Measurements from ENCODE around the gene ELP1. TPM values are rescaled to one million over a fixed set of nuclear protein-coding genes. Genes with fewer than 3 reads are reported as not detected.
"Not testable (repeated sequence)": the region's sequence is repeated elsewhere in the genome, so short reads cannot be mapped to it uniquely, and the experiment has no call there.

The ELP1 gene, protein sequence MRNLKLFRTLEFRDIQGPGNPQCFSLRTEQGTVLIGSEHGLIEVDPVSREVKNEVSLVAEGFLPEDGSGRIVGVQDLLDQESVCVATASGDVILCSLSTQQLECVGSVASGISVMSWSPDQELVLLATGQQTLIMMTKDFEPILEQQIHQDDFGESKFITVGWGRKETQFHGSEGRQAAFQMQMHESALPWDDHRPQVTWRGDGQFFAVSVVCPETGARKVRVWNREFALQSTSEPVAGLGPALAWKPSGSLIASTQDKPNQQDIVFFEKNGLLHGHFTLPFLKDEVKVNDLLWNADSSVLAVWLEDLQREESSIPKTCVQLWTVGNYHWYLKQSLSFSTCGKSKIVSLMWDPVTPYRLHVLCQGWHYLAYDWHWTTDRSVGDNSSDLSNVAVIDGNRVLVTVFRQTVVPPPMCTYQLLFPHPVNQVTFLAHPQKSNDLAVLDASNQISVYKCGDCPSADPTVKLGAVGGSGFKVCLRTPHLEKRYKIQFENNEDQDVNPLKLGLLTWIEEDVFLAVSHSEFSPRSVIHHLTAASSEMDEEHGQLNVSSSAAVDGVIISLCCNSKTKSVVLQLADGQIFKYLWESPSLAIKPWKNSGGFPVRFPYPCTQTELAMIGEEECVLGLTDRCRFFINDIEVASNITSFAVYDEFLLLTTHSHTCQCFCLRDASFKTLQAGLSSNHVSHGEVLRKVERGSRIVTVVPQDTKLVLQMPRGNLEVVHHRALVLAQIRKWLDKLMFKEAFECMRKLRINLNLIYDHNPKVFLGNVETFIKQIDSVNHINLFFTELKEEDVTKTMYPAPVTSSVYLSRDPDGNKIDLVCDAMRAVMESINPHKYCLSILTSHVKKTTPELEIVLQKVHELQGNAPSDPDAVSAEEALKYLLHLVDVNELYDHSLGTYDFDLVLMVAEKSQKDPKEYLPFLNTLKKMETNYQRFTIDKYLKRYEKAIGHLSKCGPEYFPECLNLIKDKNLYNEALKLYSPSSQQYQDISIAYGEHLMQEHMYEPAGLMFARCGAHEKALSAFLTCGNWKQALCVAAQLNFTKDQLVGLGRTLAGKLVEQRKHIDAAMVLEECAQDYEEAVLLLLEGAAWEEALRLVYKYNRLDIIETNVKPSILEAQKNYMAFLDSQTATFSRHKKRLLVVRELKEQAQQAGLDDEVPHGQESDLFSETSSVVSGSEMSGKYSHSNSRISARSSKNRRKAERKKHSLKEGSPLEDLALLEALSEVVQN (N-terminal part only)
- total RNA-seq, result 20.7 TPM
- long read RNA-seq, full-length matches to known transcripts, result 28 of 46 reads
- long read RNA-seq, partial matches to known transcripts, result 11 of 46 reads
- long read RNA-seq, other reads (novel, unspliced or antisense), result 7 of 46 reads

DNA sequence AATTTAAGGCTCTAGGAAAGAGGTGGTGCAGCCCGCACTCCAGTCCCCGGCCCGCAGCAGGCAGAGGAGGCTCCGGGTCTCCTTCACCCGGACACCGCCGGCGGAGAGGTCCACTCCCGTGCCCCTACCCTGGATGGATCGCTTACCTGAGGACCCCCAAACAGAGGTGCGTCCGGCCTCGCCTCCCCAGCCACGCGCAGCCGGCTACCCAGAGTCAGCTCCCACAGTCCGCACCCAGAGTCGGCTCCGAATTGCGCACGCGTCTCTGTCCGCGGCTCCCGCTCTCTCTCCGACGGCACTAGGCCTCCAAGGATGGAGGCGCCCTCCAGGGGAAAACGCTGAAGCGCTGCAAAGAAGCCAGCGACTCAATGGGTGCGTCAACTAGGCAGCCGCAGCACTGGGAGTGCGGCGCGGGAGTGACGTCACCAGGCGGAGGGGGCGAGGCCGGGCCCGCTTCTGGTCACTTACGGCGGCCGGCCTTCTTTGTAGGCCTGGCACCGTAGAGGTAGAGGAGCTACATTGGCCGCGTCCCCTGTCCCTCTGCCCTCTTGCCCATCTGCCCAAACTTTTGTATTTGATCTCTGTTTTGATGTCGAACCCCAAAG is at the start of gene ELP1:
Gene ELP1 (minus strand): TSS at position 407 of the 605 bp plus-strand sequence. CDS start 2,978 bp downstream, outside the sequence.
- ATAC-seq (peak; percentile 93), DNase-seq (peak; percentile 96)
- intact Hi-C loops (cut with micrococcal nuclease), result no loop called here

DNA sequence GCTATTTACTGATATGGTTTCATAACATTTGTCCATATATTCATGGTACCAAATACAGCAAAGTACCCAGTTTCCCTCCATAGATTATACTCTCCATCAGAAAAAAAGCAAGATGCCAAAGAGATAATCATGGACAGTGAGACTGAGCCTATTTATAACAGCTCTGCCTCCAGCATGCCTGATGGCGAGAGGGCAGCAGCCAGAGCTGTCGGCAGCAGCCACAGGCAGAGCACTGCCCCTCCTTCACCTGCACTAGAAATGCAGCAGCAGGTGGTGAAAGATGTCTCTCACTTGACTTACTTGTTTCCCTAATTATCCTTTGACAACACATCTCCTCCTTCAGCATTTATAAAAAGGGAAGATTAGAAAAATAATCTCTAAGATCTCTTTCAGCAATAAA is 47.0 kb upstream of the ELP1 start:
- intact Hi-C loops (cut with micrococcal nuclease), result no loop called here
- peak; percentile 48 for DNase-seq
- ATAC-seq, result peak; percentile 87

DNA sequence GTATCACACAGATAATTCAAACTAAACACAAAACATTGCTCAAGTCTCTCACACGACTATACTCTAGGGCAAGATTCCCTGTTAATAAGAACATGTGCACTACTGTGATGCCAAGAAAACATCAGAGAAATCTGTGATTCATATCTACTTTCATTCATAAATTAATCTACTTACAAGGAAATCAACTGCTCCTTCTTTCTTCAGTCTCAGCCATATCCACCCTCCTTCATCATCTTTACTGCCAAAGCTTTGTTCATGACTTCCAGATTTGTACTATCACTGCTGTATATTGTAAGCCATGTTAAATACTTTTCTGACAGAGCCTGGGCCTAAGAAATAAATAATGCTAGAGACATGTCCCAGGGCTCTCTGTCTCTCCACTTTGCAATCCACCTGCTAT is 44.3 kb upstream of the ELP1 start:
- DNase-seq (no peak), ATAC-seq (no peak)
- intact Hi-C loops (cut with micrococcal nuclease), result no loop called here

DNA sequence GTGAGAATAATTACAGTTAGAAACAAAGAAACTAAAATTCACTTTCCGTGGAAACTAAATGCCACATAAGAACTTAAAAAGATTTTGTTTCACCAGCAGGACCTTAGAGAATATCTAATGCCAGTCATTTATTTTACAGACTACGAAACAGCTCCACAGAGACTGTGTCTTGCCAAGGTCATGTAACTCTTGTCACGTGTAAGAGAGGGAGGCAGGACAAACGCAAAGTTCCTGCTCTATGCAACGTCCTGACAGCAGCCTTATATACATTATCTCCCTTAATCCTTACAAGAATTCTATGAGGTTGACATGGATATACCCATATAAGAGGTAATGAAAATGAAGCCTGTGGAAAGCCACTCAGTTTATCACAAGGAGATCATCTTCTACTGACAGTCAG is 40.0 kb upstream of the ELP1 start:
- DNase-seq, result no peak
- peak; percentile 80 for ATAC-seq
- intact Hi-C loops (cut with micrococcal nuclease), result no loop called here

- DNase-seq (no peak), ATAC-seq (peak; percentile 60)
- intact Hi-C loops (cut with micrococcal nuclease), result no loop called here
These were observed 38.8 kb upstream of the ELP1 start for GRCh38 chr9:108972626-108973209.

DNA sequence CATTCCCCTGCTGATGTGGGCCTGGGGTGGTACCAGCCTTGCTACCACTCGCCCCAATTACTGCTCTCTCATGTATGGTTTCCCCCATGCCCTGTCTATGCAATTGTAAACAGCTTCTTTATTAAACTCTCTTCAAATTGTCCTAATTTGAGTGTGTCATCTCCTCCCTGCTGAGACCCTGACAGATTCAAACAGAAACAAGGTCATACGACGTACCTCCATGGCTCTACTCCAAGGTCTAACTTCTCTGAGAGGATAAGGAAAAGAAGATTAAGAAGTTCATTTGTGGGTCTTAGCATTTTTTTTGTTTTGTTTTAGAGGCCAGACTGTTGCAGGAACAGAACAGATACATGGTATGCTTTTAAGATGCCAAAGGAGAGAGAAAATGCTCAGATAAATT is 38.3 kb upstream of the ELP1 start:
- DNase-seq (no peak), ATAC-seq (no peak)
- intact Hi-C loops (cut with micrococcal nuclease), result no loop called here

DNA sequence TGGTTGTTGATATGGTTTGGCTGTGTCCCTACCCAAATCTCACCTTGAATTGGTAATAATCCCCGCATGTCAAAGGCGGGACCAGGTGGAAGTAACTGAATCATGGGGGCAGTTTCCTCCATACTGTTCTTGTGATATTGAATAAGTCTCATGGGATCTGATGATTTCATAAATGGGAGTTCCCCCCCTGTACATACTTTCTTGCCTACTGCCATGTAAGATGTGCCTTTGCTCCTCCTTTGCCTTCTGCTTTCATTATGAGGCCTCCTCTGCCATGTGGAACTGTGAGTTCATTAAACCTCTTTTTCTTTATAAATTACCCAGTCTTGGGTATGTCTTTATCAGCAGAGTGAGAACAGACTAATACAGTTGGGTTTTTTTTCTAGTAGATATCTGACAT is 37.5 kb upstream of the ELP1 start:
- ATAC-seq; intact Hi-C loops (cut with micrococcal nuclease): not testable (repeated sequence)

DNA sequence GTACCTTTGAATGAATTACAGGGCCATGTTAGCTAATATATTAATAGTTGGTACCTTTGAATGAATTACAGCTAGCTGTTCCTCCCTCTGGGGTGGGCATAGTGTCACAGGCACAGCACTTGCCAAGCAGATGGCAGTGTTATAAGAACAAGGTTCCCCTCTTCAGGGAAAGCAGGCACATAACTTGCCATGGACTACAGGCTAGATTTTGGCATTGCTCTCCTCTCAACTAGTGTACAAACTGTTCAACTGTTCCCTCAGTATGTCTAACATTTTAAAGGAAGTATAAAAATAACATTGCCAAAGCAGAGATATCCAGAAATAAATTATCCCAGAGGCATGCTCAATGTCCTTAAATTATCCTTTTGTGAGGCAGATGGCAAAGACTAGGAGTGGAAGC is 34.0 kb upstream of the ELP1 start:
- ATAC-seq (peak; percentile 89), DNase-seq (peak; percentile 51)
- intact Hi-C loops (cut with micrococcal nuclease), result no loop called here

More for the DNA sequence above, 37.5 kb upstream of the ELP1 start:
- not testable (repeated sequence) for DNase-seq

DNA sequence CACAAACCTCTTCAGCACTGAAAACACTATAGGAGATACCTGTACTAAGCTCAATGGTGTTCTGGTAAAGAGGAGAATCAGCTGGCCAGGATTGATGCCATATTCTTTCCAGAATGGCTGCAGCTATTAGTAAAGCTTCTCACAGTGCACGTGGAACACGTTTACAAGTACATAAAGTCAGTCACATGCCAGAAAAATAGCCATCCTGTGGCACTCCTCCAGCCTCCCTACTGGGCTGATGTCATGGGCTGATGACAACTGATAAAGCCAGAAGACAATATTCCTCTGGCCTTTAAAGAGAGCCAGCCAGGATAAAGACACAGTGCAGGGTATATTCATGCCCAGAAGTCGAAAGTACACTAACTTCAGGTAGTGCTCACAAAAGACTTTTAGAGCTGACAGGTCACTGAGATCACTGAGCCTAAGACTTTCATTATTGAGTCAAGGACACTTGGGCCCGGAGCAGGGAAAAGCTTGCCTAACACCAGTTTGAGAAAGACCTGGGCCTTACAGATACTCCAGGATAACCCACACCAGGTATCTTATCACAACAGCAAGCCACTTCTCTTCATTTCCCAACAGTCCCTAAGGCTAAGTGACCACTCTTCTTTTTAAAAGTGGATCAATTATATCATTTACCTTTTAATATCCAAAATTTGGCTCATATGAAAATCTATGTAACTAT is 29.7 kb upstream of the ELP1 start:
- ATAC-seq (peak; percentile 56), DNase-seq (peak; percentile 46)
- intact Hi-C loops (cut with micrococcal nuclease), result no loop called here

DNA sequence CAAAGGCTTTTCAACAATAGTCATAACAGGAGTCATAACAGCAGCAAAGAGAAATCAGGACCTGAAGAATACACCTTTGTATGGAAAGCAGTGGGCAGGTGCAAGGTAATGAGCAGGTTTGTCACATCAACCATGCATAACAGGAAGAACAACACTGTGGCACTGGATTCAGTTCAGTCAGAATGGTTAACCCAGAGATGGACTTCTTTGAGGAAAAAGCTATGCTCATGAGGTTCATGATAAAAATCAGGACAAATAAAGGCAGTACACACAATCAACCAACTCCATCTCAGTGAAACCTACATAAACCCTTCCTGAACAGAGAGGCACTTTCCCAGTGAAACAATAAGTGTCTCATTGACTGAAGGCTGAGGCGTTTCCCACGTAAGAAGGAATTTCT is 27.2 kb upstream of the ELP1 start:
- intact Hi-C loops (cut with micrococcal nuclease), result no loop called here
- DNase-seq (no peak), ATAC-seq (no peak)

GRCh38 chr9:108960331-108960730 is 26.4 kb upstream of the ELP1 start:
- DNase-seq (no peak), ATAC-seq (no peak)
- intact Hi-C loops (cut with micrococcal nuclease), result no loop called here

- DNase-seq (no peak), ATAC-seq (no peak)
- intact Hi-C loops (cut with micrococcal nuclease), result no loop called here
These were observed 22.7 kb upstream of the ELP1 start for GRCh38 chr9:108956631-108957026.

- no peak for DNase-seq
- no peak for ATAC-seq
- intact Hi-C loops (cut with micrococcal nuclease), result no loop called here
These were observed 22.2 kb upstream of the ELP1 start for GRCh38 chr9:108956022-108956630.

DNA sequence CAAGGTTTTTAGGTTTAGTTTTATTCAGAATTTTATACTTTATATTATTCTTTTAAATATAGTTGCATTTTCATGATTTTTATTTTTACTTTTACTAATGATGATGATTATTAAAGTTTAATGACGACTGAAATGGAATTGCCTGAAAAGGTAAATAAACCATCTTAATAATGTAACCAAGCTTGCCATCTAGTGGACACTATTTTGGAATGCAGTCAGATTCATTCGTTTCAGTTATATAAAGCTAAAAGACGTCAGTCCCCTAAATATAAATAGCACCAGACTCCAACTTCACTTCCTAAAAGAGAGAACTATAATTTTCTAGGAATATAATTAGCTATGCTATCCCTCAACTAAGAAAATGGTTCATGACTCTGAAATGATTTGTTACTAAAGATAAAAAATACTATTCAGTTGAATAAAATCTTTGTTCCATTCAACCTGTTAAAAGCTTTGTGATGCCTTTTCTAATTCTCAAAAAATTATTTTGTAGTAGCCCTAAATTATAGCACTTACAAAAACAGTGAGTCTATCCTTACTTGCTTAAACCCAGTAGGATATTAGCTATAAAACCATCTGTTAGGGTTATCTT is 20.2 kb upstream of the ELP1 start:
- ATAC-seq, result peak; percentile 71
- intact Hi-C loops (cut with micrococcal nuclease), result no loop called here

GRCh38 chr9:108951578-108951977 is 17.7 kb upstream of the ELP1 start:
- intact Hi-C loops (cut with micrococcal nuclease), result no loop called here
- no peak for ATAC-seq
- no peak for DNase-seq

More for the DNA sequence above, 20.2 kb upstream of the ELP1 start:
- no peak for DNase-seq

GRCh38 chr9:108950168-108950567 is 16.2 kb upstream of the ELP1 start:
- ATAC-seq (no peak), DNase-seq (no peak)
- intact Hi-C loops (cut with micrococcal nuclease), result no loop called here

DNA sequence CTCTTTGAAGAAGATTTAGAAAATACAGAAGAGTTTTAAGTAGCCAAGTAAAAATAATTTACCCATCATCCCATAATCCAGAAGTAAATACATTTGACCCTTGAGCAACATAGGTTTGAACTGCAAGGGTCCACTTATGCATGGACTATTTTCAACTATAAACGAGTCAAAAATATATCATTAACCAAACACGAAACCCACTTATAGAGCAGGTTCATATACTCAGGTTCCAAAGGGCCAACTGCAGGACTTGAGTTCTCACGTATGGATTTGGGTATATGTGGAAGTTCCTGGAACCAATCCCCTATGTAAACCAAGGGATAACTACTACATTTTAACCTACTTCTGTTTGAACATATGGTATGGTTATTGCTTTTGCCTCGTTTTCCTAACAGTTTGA is 6.1 kb upstream of the ELP1 start:
- ATAC-seq, result no peak
- DNase-seq, result no peak
- intact Hi-C loops (cut with micrococcal nuclease), result loop anchor here (10.0 kb wide), 1 partner anchor 125 kb away; no protein-coding TSS in a partner anchor
